HFF-Myc (cell line): Measurements from ENCODE around the gene ALDH1A3.

ENCODE experiments used
- DNase-seq: peaks from one replicate; pipeline ENCODE4 v3.0.0-alpha.2; 2011; ENCODE audit warnings: low read depth; ENCODE audit errors: extremely low read depth
- H3K4me3 ChIP-seq: replicated peaks from 2 replicates; pipeline ENCODE4 v1.5.1; 2011; ENCODE audit warnings: low read depth, mild to moderate bottlenecking, control low read depth, low read length
- CTCF ChIP-seq: IDR thresholded peaks from 2 replicates; pipeline ENCODE4 v1.5.1; 2012; ENCODE audit warnings: mild to moderate bottlenecking, low read depth, low read length, control low read depth; ENCODE audit errors: missing control alignments

ALDH1A3 gene

GRCh38 chr15:100881573-100882336, 2.1 kb downstream of the ALDH1A3 start:
- DNase-seq: no peak
- no peak overlapping the region for H3K4me3 ChIP-seq
- TF ChIP-seq CTCF: no peak

GRCh38 chr15:100885116-100885515, 5.5 kb downstream of the ALDH1A3 start:
- no peak for DNase-seq
- no peak for TF ChIP-seq CTCF
- H3K4me3 ChIP-seq: no peak overlapping the region

- H3K4me3 ChIP-seq: no peak overlapping the region
- DNase-seq: no peak
- no peak for TF ChIP-seq CTCF
Measured at GRCh38 chr15:100885811-100886210, 6.2 kb downstream of the ALDH1A3 start.

- no peak for TF ChIP-seq CTCF
- DNase-seq: no peak
- no peak overlapping the region for H3K4me3 ChIP-seq
Measured at GRCh38 chr15:100887211-100887913, 7.7 kb downstream of the ALDH1A3 start.

GRCh38 chr15:100889385-100890050, 9.9 kb downstream of the ALDH1A3 start:
- peak; percentile 36 for DNase-seq
- TF ChIP-seq CTCF: no peak
- H3K4me3 ChIP-seq: no peak overlapping the region

- no peak for DNase-seq
- no peak overlapping the region for H3K4me3 ChIP-seq
- TF ChIP-seq CTCF: no peak
Measured at GRCh38 chr15:100890051-100890720, 10.6 kb downstream of the ALDH1A3 start.
